H9 (cell line): ENCODE results near the gene TRABD2B. TPM values are rescaled to one million over a fixed set of nuclear protein-coding genes. Genes with fewer than 3 reads are reported as not detected.

Experiments
- DNase-seq: peaks from one replicate; pipeline ENCODE4 v3.0.0-alpha.2; 2017
- H2AFZ ChIP-seq: one replicate; pipeline ENCODE4 v1.6.1; 2013; ENCODE audit warnings: mild to moderate bottlenecking, low read length, control low read depth, moderate library complexity
- H2AK5ac ChIP-seq: 2 replicates; pipeline ENCODE4 v1.6.1; 2013; ENCODE audit warnings: low read length, control low read depth, mixed read lengths; ENCODE audit not compliant: insufficient read length
- H2BK120ac ChIP-seq: one replicate; pipeline ENCODE4 v1.6.1; 2013; ENCODE audit warnings: low read depth, mild to moderate bottlenecking, low read length, control low read depth, inconsistent platforms; ENCODE audit not compliant: poor library complexity, severe bottlenecking
- H2BK12ac ChIP-seq: 2 replicates; pipeline ENCODE4 v1.6.1; 2013; ENCODE audit warnings: low read length, control low read depth, mixed read lengths, low read depth; ENCODE audit not compliant: insufficient read length
- H2BK15ac ChIP-seq: 2 replicates; pipeline ENCODE4 v1.6.1; 2013; ENCODE audit warnings: low read depth, low read length, control low read depth
- H2BK20ac ChIP-seq: one replicate; pipeline ENCODE4 v1.6.1; 2013; ENCODE audit warnings: low read depth, mild to moderate bottlenecking, low read length, control low read depth, inconsistent platforms; ENCODE audit not compliant: poor library complexity, severe bottlenecking
- H2BK5ac ChIP-seq: 2 replicates; pipeline ENCODE4 v1.6.1; 2013; ENCODE audit warnings: low read length, control low read depth, mixed read lengths; ENCODE audit not compliant: insufficient read length
- H3K14ac ChIP-seq: 2 replicates; pipeline ENCODE4 v1.6.1; 2013; ENCODE audit warnings: low read length, control low read depth; ENCODE audit not compliant: insufficient read depth
- H3K18ac ChIP-seq: 2 replicates; pipeline ENCODE4 v1.6.1; 2013; ENCODE audit warnings: low read depth, mild to moderate bottlenecking, mixed read lengths, low read length, control low read depth; ENCODE audit not compliant: insufficient read length
- H3K23ac ChIP-seq: 2 replicates; pipeline ENCODE4 v1.6.1; 2013; ENCODE audit warnings: low read length, control low read depth, mixed read lengths, low read depth; ENCODE audit not compliant: insufficient read length
- H3K23me2 ChIP-seq: 2 replicates; pipeline ENCODE4 v1.6.1; 2013; ENCODE audit warnings: low read depth, mild to moderate bottlenecking, mixed read lengths, low read length, control low read depth; ENCODE audit not compliant: insufficient read length, poor library complexity, severe bottlenecking
- H3K27ac ChIP-seq: 2 replicates; pipeline ENCODE4 v1.5.1; 2013; ENCODE audit warnings: low read length, control low read depth, mixed read lengths, low read depth; ENCODE audit not compliant: insufficient read length
- H3K27me3 ChIP-seq: 2 replicates; pipeline ENCODE4 v1.6.1; 2013; ENCODE audit warnings: low read length, control low read depth, inconsistent platforms; ENCODE audit not compliant: insufficient read depth
- H3K4ac ChIP-seq: 2 replicates; pipeline ENCODE4 v1.6.1; 2013; ENCODE audit warnings: low read depth, mild to moderate bottlenecking, control low read depth, inconsistent platforms, low read length, moderate library complexity
- H3K4me1 ChIP-seq: 2 replicates; pipeline ENCODE4 v1.6.1; 2013; ENCODE audit warnings: low read length, control low read depth, inconsistent platforms; ENCODE audit not compliant: insufficient read depth
- H3K4me2 ChIP-seq: 2 replicates; pipeline ENCODE4 v1.6.1; 2013; ENCODE audit warnings: low read length, control low read depth, mixed read lengths; ENCODE audit not compliant: insufficient read length, insufficient read depth
- H3K56ac ChIP-seq: 2 replicates; pipeline ENCODE4 v1.6.1; 2013; ENCODE audit warnings: low read depth, mild to moderate bottlenecking, mixed read lengths, low read length, control low read depth; ENCODE audit not compliant: insufficient read length
- H3K79me1 ChIP-seq: 2 replicates; pipeline ENCODE4 v1.6.1; 2013; ENCODE audit warnings: low read depth, mild to moderate bottlenecking, moderate library complexity, low read length, control low read depth, inconsistent platforms; ENCODE audit not compliant: insufficient read depth, poor library complexity, severe bottlenecking
- H3K79me2 ChIP-seq: 2 replicates; pipeline ENCODE4 v1.6.1; 2013; ENCODE audit warnings: low read length, control low read depth, inconsistent platforms; ENCODE audit not compliant: insufficient read depth
- H3K9ac ChIP-seq: 2 replicates; pipeline ENCODE4 v1.6.1; 2013; ENCODE audit warnings: low read length, control low read depth, mixed read lengths; ENCODE audit not compliant: insufficient read length; ENCODE audit errors: extremely low read depth
- H3K9me3 ChIP-seq: one replicate; pipeline ENCODE4 v1.6.1; 2013; ENCODE audit warnings: low read depth, low read length, inconsistent platforms; ENCODE audit not compliant: control insufficient read depth
- H3T11ph ChIP-seq: one replicate; pipeline ENCODE4 v1.6.1; 2013; ENCODE audit warnings: mild to moderate bottlenecking, low read length, control low read depth, inconsistent platforms
- H4K20me1 ChIP-seq: one replicate; pipeline ENCODE4 v1.6.1; 2013; ENCODE audit not compliant: control insufficient read depth, insufficient read length, insufficient read depth
- H4K5ac ChIP-seq: 2 replicates; pipeline ENCODE4 v1.6.1; 2013; ENCODE audit warnings: low read depth, mild to moderate bottlenecking, mixed read lengths, low read length, control low read depth; ENCODE audit not compliant: insufficient read length
- H4K8ac ChIP-seq: replicated peaks from 2 replicates; pipeline ENCODE4 v1.6.1; 2013; ENCODE audit warnings: low read length, control low read depth, mixed read lengths, low read depth; ENCODE audit not compliant: insufficient read length
- H4K91ac ChIP-seq: 2 replicates; pipeline ENCODE4 v1.6.1; 2013; ENCODE audit warnings: low read depth, mild to moderate bottlenecking, moderate library complexity, mixed read lengths, low read length, control low read depth; ENCODE audit not compliant: insufficient read length
- H3K27ac Mint-ChIP-seq, 3 experiments: 2 replicates in 2 of 3; 3 replicates in 1 of 3; pipeline ENCODE4 v1.8.0; 2020 to 2021; ENCODE audit warnings: mixed read lengths in 3 of 3, mild to moderate bottlenecking in 1 of 3, moderate library complexity in 1 of 3
- H3K27me3 Mint-ChIP-seq: 2 replicates; pipeline ENCODE4 v1.8.0; 2021; ENCODE audit warnings: low read depth, mild to moderate bottlenecking, moderate library complexity, mixed read lengths
- H3K36me3 Mint-ChIP-seq, 3 experiments: 2 replicates in 2 of 3; 3 replicates in 1 of 3; pipeline ENCODE4 v1.8.0; 2020 to 2021; ENCODE audit warnings: low read depth in 3 of 3, mixed read lengths in 3 of 3; ENCODE audit not compliant: insufficient read depth in 1 of 3
- H3K4me1 Mint-ChIP-seq, 2 experiments: 2 replicates each; pipeline ENCODE4 v1.8.0; 2020; ENCODE audit warnings: mixed read lengths in 2 of 2
- H3K4me3 Mint-ChIP-seq, 2 experiments: 2 replicates in 1 of 2; 3 replicates in 1 of 2; pipeline ENCODE4 v1.8.0; 2020 to 2021; ENCODE audit warnings: mild to moderate bottlenecking in 2 of 2, mixed read lengths in 2 of 2, moderate library complexity in 1 of 2
- H3K9me3 Mint-ChIP-seq, 2 experiments: 2 replicates in 1 of 2; 3 replicates in 1 of 2; pipeline ENCODE4 v1.8.0; 2020; ENCODE audit warnings: mild to moderate bottlenecking in 2 of 2, mixed read lengths in 2 of 2, moderate library complexity in 1 of 2
- WGBS: extraction: QIAGEN DNeasy Blood & Tissue Kit; methylation state at CpG from one replicate; pipeline ENCODE4 v1.1.7; 2013; ENCODE audit warnings: missing lambda C conversion rate, low lambda C conversion rate, mixed read lengths; ENCODE audit not compliant: insufficient read length; ENCODE audit errors: extremely low coverage; 5-methylcytosine and 5-hydroxymethylcytosine counted together
- total RNA-seq: library from RNA; stranded (reverse); gene quantifications from 2 replicates; pipeline ENCODE4 v1.2.1, GENCODE V29; 2021
- TF ChIP-seq, protein P1 (sequence below): fragments of 200-600 bp; sonication (generic); conservative IDR thresholded peaks from 3 replicates; pipeline ENCODE4 v1.8.0; 2021; ENCODE audit warnings: antibody characterized with exemption, mild to moderate bottlenecking

Gene TRABD2B
- total RNA-seq, 1 experiment from 2014 or later: 2.3 TPM

DNA sequence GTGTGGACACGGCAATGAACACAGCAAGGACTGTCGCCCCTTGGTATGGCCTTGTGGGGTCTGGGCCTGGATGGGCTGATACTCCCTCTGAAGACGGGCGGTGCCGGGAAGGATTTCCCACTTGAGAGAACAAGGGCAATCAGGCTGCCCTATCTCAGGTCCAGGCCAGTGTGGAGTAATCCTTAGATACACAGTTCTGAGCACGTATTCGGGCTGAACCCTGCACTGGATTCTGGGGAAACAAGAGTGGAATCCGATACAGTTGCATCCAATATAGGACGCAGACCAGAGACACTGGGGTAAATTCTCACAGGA is 177.7 kb downstream of the TRABD2B start:
- H3K4me3 Mint-ChIP-seq: no peak overlapping the region
- H2AK5ac ChIP-seq: no peak overlapping the region
- no peak overlapping the region for H3K18ac ChIP-seq
- no peaks in the 10 kb centered on the region; the same call in 1 of the 2 replicates for H3K4me1 ChIP-seq
- H3K27ac ChIP-seq: no peak overlapping the region
- H3K23me2 ChIP-seq: no peaks in the 10 kb centered on the region
- 0 out of 7 replicates have a peak overlapping the region, but pooled peaks of 1 of the 3 experiments have one; percentile 56 for H3K27ac Mint-ChIP-seq
- no peaks in the 10 kb centered on the region for H4K20me1 ChIP-seq
- H2BK12ac ChIP-seq: no peak overlapping the region
- no peaks in the 10 kb centered on the region for H3K27me3 ChIP-seq
- TF ChIP-seq, protein P1, sequence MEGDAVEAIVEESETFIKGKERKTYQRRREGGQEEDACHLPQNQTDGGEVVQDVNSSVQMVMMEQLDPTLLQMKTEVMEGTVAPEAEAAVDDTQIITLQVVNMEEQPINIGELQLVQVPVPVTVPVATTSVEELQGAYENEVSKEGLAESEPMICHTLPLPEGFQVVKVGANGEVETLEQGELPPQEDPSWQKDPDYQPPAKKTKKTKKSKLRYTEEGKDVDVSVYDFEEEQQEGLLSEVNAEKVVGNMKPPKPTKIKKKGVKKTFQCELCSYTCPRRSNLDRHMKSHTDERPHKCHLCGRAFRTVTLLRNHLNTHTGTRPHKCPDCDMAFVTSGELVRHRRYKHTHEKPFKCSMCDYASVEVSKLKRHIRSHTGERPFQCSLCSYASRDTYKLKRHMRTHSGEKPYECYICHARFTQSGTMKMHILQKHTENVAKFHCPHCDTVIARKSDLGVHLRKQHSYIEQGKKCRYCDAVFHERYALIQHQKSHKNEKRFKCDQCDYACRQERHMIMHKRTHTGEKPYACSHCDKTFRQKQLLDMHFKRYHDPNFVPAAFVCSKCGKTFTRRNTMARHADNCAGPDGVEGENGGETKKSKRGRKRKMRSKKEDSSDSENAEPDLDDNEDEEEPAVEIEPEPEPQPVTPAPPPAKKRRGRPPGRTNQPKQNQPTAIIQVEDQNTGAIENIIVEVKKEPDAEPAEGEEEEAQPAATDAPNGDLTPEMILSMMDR: no peak
- H3K9me3 Mint-ChIP-seq: no peaks in the 10 kb centered on the region
- H3K14ac ChIP-seq: no peak overlapping the region
- H4K5ac ChIP-seq: no peak overlapping the region
- no peak overlapping the region for H2BK120ac ChIP-seq
- no peaks in the 10 kb centered on the region for H3K9me3 ChIP-seq
- no peak overlapping the region for H2BK15ac ChIP-seq
- H3K79me1 ChIP-seq: no peaks in the 10 kb centered on the region
- H3K36me3 Mint-ChIP-seq: no peaks in the 10 kb centered on the region
- H4K8ac ChIP-seq: no peak overlapping the region
- H3K9ac ChIP-seq: no peak overlapping the region
- H3K56ac ChIP-seq: no peak overlapping the region
- H2BK5ac ChIP-seq: no peak overlapping the region
- no peak overlapping the region for H3K4me2 ChIP-seq
- no peaks in the 10 kb centered on the region for H3K27me3 Mint-ChIP-seq
- DNase-seq: no peak
- H3T11ph ChIP-seq: no peak overlapping the region
- no peak overlapping the region for H3K4ac ChIP-seq
- H3K79me2 ChIP-seq: no peaks in the 10 kb centered on the region
- WGBS: no CpG with 5 or more reads among the region's 9 CpGs
- no peak overlapping the region for H3K23ac ChIP-seq
- H4K91ac ChIP-seq: no peak overlapping the region
- peaks cover 9 to 20% of the 10 kb centered on the region in 2 experiments for H3K4me1 Mint-ChIP-seq
- no peak overlapping the region for H2BK20ac ChIP-seq
- no peak overlapping the region for H2AFZ ChIP-seq
